Fibroblast of the aortic adventitia (primary cell): ENCODE data around the gene IMPG2. TPM values are rescaled to one million over a fixed set of nuclear protein-coding genes. Genes with fewer than 3 reads are reported as not detected.

Source experiments
- DNase-seq: peaks from one replicate; pipeline ENCODE4 v3.0.0-alpha.2; 2010; ENCODE audit warnings: low read depth
- H3K4me3 ChIP-seq: 2 replicates; pipeline ENCODE4 v1.5.1; 2011; ENCODE audit warnings: low read depth, mild to moderate bottlenecking, control low read depth, low read length, moderate library complexity
- CTCF ChIP-seq: IDR thresholded peaks from 2 replicates; pipeline ENCODE4 v1.5.1; 2011; ENCODE audit warnings: mild to moderate bottlenecking, low read length, control low read depth, inconsistent platforms; ENCODE audit not compliant: insufficient read depth
- total RNA-seq: library from RNA; depleted of rRNA; stranded (reverse); fragments of >200 nt; gene quantifications from 2 replicates; pipeline ENCODE4 v1.2.3, GENCODE V29; 2012; ENCODE audit warnings: low replicate concordance

The IMPG2 gene
- total RNA-seq, 1 donor = 0.45 TPM

GRCh38 chr3:101195951-101196713 is 124.2 kb downstream of the IMPG2 start:
- peak; percentile 82 for DNase-seq
- H3K4me3 ChIP-seq = no peak overlapping the region
- TF ChIP-seq CTCF = peak; percentile 73

DNA sequence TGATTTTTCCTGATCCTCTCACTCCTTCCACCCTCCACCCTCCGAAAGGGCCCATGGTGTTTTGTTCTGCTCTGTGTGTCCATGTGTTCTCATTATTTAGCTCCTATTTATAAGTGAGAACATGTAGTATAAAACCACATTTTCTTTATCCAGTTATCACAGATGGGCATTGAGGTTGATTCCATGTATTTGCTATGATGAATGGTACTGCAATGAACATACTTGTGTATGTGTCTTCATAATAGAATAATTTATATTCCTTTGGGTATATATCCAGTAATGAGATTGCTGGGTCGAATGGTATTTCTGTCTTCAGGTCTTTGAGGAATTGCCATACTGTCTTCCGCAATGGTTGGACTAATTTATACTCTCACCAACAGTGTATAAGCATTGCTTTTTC is 126.0 kb downstream of the IMPG2 start:
- TF ChIP-seq CTCF = no peak
- DNase-seq = no peak
- H3K4me3 ChIP-seq = no peak overlapping the region

GRCh38 chr3:101193957-101194356 is 126.4 kb downstream of the IMPG2 start:
- no peak overlapping the region for H3K4me3 ChIP-seq
- TF ChIP-seq CTCF = no peak
- peak; percentile 54 for DNase-seq

- TF ChIP-seq CTCF = no peak
- no peak overlapping the region for H3K4me3 ChIP-seq
- peak; percentile 40 for DNase-seq
Observed at GRCh38 chr3:101189796-101190195, 130.6 kb downstream of the IMPG2 start.

- no peak for DNase-seq
- no peak for TF ChIP-seq CTCF
- no peak overlapping the region for H3K4me3 ChIP-seq
Observed at GRCh38 chr3:101189176-101189575, 131.2 kb downstream of the IMPG2 start.

DNA sequence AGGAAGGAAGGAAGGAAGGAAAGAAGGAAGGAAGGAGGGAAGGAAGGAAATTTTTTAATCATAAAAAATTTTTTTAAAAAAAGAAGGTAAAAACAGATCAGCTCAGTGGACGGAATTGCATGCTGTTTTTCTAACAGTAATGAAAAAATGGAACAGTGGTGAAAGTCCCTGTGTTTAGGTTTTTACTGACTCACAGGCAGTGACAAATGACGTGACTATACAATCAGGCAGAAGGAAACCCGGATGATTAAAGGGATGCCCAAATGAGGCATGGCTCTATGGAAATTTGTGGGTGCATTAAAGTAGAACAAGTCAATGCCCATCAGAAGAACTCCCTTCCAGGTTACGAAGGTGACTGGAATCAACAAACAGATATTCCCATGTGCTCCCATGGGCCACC is 135.0 kb downstream of the IMPG2 start:
- no peak overlapping the region for H3K4me3 ChIP-seq
- no peak for DNase-seq
- TF ChIP-seq CTCF = no peak

- H3K4me3 ChIP-seq = no peak overlapping the region
- DNase-seq = no peak
- no peak for TF ChIP-seq CTCF
Observed at GRCh38 chr3:101184111-101184510, 136.3 kb downstream of the IMPG2 start.
